Measurements from ENCODE around the gene HIF1AN.

Gene HIF1AN

GRCh38 chr10:100498059-100498458 is 37.7 kb upstream of the HIF1AN start:
- TF ChIP-seq CTCF (IDR thresholded peaks at IDR 0.05): no peak
- H3K4me1 ChIP-seq (ENCODE audit: control insufficient read depth in 1 of 2, insufficient read depth in 1 of 2, low read depth in 1 of 2, low read length in 1 of 2): no peaks in the 10 kb centered on the region
- no peaks in the 10 kb centered on the region for H3K27me3 ChIP-seq
- H3K36me3 ChIP-seq: peaks cover 76% of the 10 kb centered on the region
- H3K9me3 ChIP-seq: no peaks in the 10 kb centered on the region
- no peak overlapping the region for H3K4me3 ChIP-seq (ENCODE audit: low read depth in 1 of 2, low read length in 1 of 2)
- no peak overlapping the region for H3K27ac ChIP-seq

GRCh38 chr10:100501423-100501822 is 34.3 kb upstream of the HIF1AN start:
- Histone ChIP-seq H3K27me3 (no peaks in the 10 kb centered on the region), H3K4me1 (ENCODE audit: control insufficient read depth in 1 of 2, insufficient read depth in 1 of 2, low read depth in 1 of 2, low read length in 1 of 2) (no peaks in the 10 kb centered on the region), H3K4me3 (ENCODE audit: low read depth in 1 of 2, low read length in 1 of 2) (no peak overlapping the region), H3K27ac (no peak overlapping the region), H3K36me3 (peaks cover 77% of the 10 kb centered on the region), H3K9me3 (no peaks in the 10 kb centered on the region)
- TF ChIP-seq CTCF (IDR thresholded peaks at IDR 0.05): no peak

- Histone ChIP-seq H3K27me3 (no peaks in the 10 kb centered on the region), H3K4me1 (ENCODE audit: control insufficient read depth in 1 of 2, insufficient read depth in 1 of 2, low read depth in 1 of 2, low read length in 1 of 2) (no peaks in the 10 kb centered on the region), H3K4me3 (ENCODE audit: low read depth in 1 of 2, low read length in 1 of 2) (no peak overlapping the region), H3K27ac (no peak overlapping the region), H3K9me3 (no peaks in the 10 kb centered on the region), H3K36me3 (peaks cover 76% of the 10 kb centered on the region)
- TF ChIP-seq CTCF (IDR thresholded peaks at IDR 0.05): no peak
Observed at GRCh38 chr10:100502926-100503494, 32.7 kb upstream of the HIF1AN start.

GRCh38 chr10:100504096-100504495 is 31.6 kb upstream of the HIF1AN start:
- TF ChIP-seq CTCF (IDR thresholded peaks at IDR 0.05): no peak
- H3K27ac ChIP-seq: no peak overlapping the region
- peaks cover 67% of the 10 kb centered on the region for H3K36me3 ChIP-seq

GRCh38 chr10:100505164-100505563 is 30.6 kb upstream of the HIF1AN start:
- Histone ChIP-seq H3K27me3 (no peaks in the 10 kb centered on the region), H3K36me3 (peaks cover 56% of the 10 kb centered on the region), H3K9me3 (no peaks in the 10 kb centered on the region), H3K27ac (no peak overlapping the region), H3K4me3 (ENCODE audit: low read depth in 1 of 2, low read length in 1 of 2) (no peak overlapping the region), H3K4me1 (ENCODE audit: control insufficient read depth in 1 of 2, insufficient read depth in 1 of 2, low read depth in 1 of 2, low read length in 1 of 2) (peaks cover 14 to 15% of the 10 kb centered on the region in 2 experiments)
- no peak for TF ChIP-seq CTCF (IDR thresholded peaks at IDR 0.05)

More at GRCh38 chr10:100504096-100504495, 31.6 kb upstream of the HIF1AN start:
- Histone ChIP-seq H3K4me1 (ENCODE audit: control insufficient read depth in 1 of 2, insufficient read depth in 1 of 2, low read depth in 1 of 2, low read length in 1 of 2) (peaks cover 3 to 5% of the 10 kb centered on the region in 2 experiments), H3K9me3 (no peaks in the 10 kb centered on the region), H3K4me3 (ENCODE audit: low read depth in 1 of 2, low read length in 1 of 2) (no peak overlapping the region), H3K27me3 (no peaks in the 10 kb centered on the region)
